Right atrium auricular region (tissue), 2 donors: Measurements from ENCODE around the gene TPD52L1. TPM values are rescaled to one million over a fixed set of nuclear protein-coding genes. Genes with fewer than 3 reads are reported as not detected.
A peak's percentile ranks its signal among the peaks of the same experiment; 100 is the strongest.

Experiments
- DNase-seq: peaks from one replicate; pipeline ENCODE4 v3.0.0-alpha.2; 2019; ENCODE audit warnings: low spot score
- H3K27ac ChIP-seq, 2 donors: fragments of 200-600 bp; sonication (generic); 1 replicate in 1 of 2; 2 replicates in 1 of 2; pipeline ENCODE4 v1.5.1; 2016 to 2019
- H3K27me3 ChIP-seq, 2 donors: fragments of 200-600 bp; sonication (generic); one replicate each; pipeline versions ENCODE4 v1.5.1 to v1.6.0; 2017 to 2019
- H3K36me3 ChIP-seq: fragments of 200-600 bp; sonication (generic); one replicate; pipeline ENCODE4 v1.5.1; 2016
- H3K4me1 ChIP-seq, 2 donors: fragments of 200-600 bp; sonication (generic); one replicate each; pipeline versions ENCODE4 v1.5.1 to v1.6.0; 2017 to 2019
- H3K4me3 ChIP-seq, 2 donors: fragments of 200-600 bp; sonication (generic); 1 replicate in 1 of 2; 2 replicates in 1 of 2; pipeline ENCODE4 v1.5.1; 2017 to 2019; ENCODE audit warnings: mild to moderate bottlenecking in 1 of 2, moderate library complexity in 1 of 2
- H3K9me3 ChIP-seq, 2 donors: fragments of 200-600 bp; sonication (generic); one replicate each; pipeline ENCODE4 v1.5.1; 2019
- total RNA-seq, 2 donors: library from RNA; depleted of rRNA; stranded (reverse); fragments of >200 nt; gene quantifications; one replicate each; pipeline ENCODE4 v1.1.0, GENCODE V29; 2016
- TF ChIP-seq, protein P1 (sequence below), 2 donors: fragments of 200-600 bp; sonication (generic); IDR thresholded peaks; one replicate each; pipeline ENCODE4 v1.5.1; 2019; ENCODE audit warnings: antibody characterized with exemption in 2 of 2

The TPD52L1 gene
- total RNA-seq, 2 donors from 2014 or later: 29.4 to 96.7 TPM

GRCh38 chr6:125215252-125215819 is 61.8 kb downstream of the TPD52L1 start:
- TF ChIP-seq, protein P1, sequence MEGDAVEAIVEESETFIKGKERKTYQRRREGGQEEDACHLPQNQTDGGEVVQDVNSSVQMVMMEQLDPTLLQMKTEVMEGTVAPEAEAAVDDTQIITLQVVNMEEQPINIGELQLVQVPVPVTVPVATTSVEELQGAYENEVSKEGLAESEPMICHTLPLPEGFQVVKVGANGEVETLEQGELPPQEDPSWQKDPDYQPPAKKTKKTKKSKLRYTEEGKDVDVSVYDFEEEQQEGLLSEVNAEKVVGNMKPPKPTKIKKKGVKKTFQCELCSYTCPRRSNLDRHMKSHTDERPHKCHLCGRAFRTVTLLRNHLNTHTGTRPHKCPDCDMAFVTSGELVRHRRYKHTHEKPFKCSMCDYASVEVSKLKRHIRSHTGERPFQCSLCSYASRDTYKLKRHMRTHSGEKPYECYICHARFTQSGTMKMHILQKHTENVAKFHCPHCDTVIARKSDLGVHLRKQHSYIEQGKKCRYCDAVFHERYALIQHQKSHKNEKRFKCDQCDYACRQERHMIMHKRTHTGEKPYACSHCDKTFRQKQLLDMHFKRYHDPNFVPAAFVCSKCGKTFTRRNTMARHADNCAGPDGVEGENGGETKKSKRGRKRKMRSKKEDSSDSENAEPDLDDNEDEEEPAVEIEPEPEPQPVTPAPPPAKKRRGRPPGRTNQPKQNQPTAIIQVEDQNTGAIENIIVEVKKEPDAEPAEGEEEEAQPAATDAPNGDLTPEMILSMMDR (IDR thresholded peaks at IDR 0.05): no peak
- H3K36me3 ChIP-seq: no peaks in the 10 kb centered on the region
- H3K27me3 ChIP-seq: no peaks in the 10 kb centered on the region
- H3K4me1 ChIP-seq: peaks cover 0 to 14% of the 10 kb centered on the region in 2 donors
- no peaks in the 10 kb centered on the region for H3K9me3 ChIP-seq
- peak overlapping the region in 1 of 2 donors; percentile 12 for H3K27ac ChIP-seq
- H3K4me3 ChIP-seq: no peak overlapping the region
- no peak for DNase-seq

- Histone ChIP-seq H3K36me3 (no peaks in the 10 kb centered on the region), H3K27ac (peak overlapping the region in 1 of 2 donors; percentile 12), H3K27me3 (no peaks in the 10 kb centered on the region), H3K9me3 (no peaks in the 10 kb centered on the region), H3K4me3 (no peak overlapping the region), H3K4me1 (peaks cover 0 to 21% of the 10 kb centered on the region in 2 donors)
- no peak for DNase-seq
- TF ChIP-seq, protein P1 (IDR thresholded peaks at IDR 0.05): no peak
These were observed 62.4 kb downstream of the TPD52L1 start for GRCh38 chr6:125216015-125216414.

- H3K36me3 ChIP-seq: no peaks in the 10 kb centered on the region
- peaks cover 0 to 34% of the 10 kb centered on the region in 2 donors for H3K4me1 ChIP-seq
- no peak overlapping the region for H3K27ac ChIP-seq
- no peak overlapping the region for H3K4me3 ChIP-seq
- no peaks in the 10 kb centered on the region for H3K27me3 ChIP-seq
- TF ChIP-seq, protein P1 (IDR thresholded peaks at IDR 0.05): no peak
- no peak for DNase-seq
- H3K9me3 ChIP-seq: no peaks in the 10 kb centered on the region
These were observed 63.8 kb downstream of the TPD52L1 start for GRCh38 chr6:125217369-125217768.

DNA sequence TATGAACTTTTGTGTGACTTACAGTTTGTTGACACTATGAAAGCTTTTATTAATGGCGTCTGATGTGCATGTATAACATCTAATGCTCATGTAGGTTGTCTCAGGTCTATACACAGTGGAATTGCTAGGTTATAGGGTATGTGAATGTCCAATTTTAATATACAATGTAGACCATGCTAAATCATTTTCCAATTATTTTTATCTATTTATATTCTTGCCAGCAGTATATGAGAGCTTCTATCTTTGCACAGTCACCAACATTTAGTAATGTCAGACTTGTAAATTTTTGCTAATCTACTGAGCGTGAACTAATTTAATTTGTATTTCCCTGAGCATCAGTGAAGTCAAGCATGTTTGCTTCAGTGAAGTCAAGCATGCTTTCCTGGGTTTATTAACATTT is 64.4 kb downstream of the TPD52L1 start:
- no peak overlapping the region for H3K27ac ChIP-seq
- H3K4me1 ChIP-seq: peaks cover 0 to 39% of the 10 kb centered on the region in 2 donors
- TF ChIP-seq, protein P1 (IDR thresholded peaks at IDR 0.05): no peak

GRCh38 chr6:125219361-125219895 is 65.9 kb downstream of the TPD52L1 start:
- H3K4me1 ChIP-seq: peaks cover 0 to 40% of the 10 kb centered on the region in 2 donors
- TF ChIP-seq, protein P1 (IDR thresholded peaks at IDR 0.05): no peak

More for the DNA sequence above, 64.4 kb downstream of the TPD52L1 start:
- no peaks in the 10 kb centered on the region for H3K9me3 ChIP-seq
- no peaks in the 10 kb centered on the region for H3K36me3 ChIP-seq
- no peak overlapping the region for H3K4me3 ChIP-seq
- DNase-seq: no peak
- no peaks in the 10 kb centered on the region for H3K27me3 ChIP-seq

More at GRCh38 chr6:125219361-125219895, 65.9 kb downstream of the TPD52L1 start:
- no peak for DNase-seq
- Histone ChIP-seq H3K4me3 (no peak overlapping the region), H3K27ac (no peak overlapping the region), H3K27me3 (no peaks in the 10 kb centered on the region), H3K36me3 (no peaks in the 10 kb centered on the region), H3K9me3 (no peaks in the 10 kb centered on the region)
